B cell (primary cell): ENCODE measurements around the gene DTL. TPM values are rescaled to one million over a fixed set of nuclear protein-coding genes. Genes with fewer than 3 reads are reported as not detected.

Experiments used
- ATAC-seq: fragments of 200-7000 bp; cut with Tn5 transposase; one replicate; pipeline ENCODE4 v1.10.0; 2021; ENCODE audit warnings: low read depth, mild to moderate bottlenecking, moderate number of reproducible peaks, moderate library complexity
- CTCF ChIA-PET: fragments of 350-600 bp; sonication (Branson Sonifier 250); formaldehyde crosslinking; loops from one replicate; lab custom pipeline; 2021; ENCODE audit warnings: antibody characterized with exemption, inconsistent platforms; lab: Charles Lee
- POLR2A ChIA-PET: fragments of 350-600 bp; sonication (Branson Sonifier 250); formaldehyde crosslinking; loops from one replicate; lab custom pipeline; 2021; ENCODE audit warnings: antibody characterized with exemption; lab: Charles Lee
- DNase-seq: peaks from one replicate; pipeline ENCODE4 v3.0.0; 2013
- H2AFZ ChIP-seq: 2 replicates; pipeline ENCODE4 v1.6.1; 2012; ENCODE audit warnings: mild to moderate bottlenecking, low read depth, low read length; ENCODE audit not compliant: insufficient read depth, poor library complexity, severe bottlenecking
- H3K27ac ChIP-seq, 2 donors: 1 replicate in 1 of 2; 2 replicates in 1 of 2; pipeline ENCODE4 v1.5.1; 2012 to 2013; ENCODE audit warnings: low read length in 2 of 2, mild to moderate bottlenecking in 2 of 2, moderate library complexity in 1 of 2
- H3K27me3 ChIP-seq, 4 experiments: fragments of 200-600 bp in 1 of 4; sonication (generic) in 1 of 4; replicated peaks in 1 of 4; 1 replicate in 2 of 4; 2 replicates in 2 of 4; pipeline versions ENCODE4 v1.6.1 to v1.7.0; 2013 to 2016; ENCODE audit warnings: low read length in 3 of 4, mild to moderate bottlenecking in 2 of 4, mixed read lengths in 1 of 4, moderate library complexity in 1 of 4; ENCODE audit not compliant: insufficient read depth in 4 of 4, control insufficient read depth in 3 of 4; ENCODE audit errors: control extremely low read depth in 1 of 4
- H3K36me3 ChIP-seq, 2 experiments: replicated peaks in 1 of 2; 1 replicate in 1 of 2; 2 replicates in 1 of 2; pipeline versions ENCODE4 v1.6.1 to v1.7.1; 2013; ENCODE audit warnings: low read length in 1 of 2; ENCODE audit not compliant: insufficient read depth in 2 of 2, control insufficient read depth in 1 of 2; ENCODE audit errors: control extremely low read depth in 1 of 2, extremely low read depth in 1 of 2
- H3K4me1 ChIP-seq, 2 donors: fragments of 200-600 bp in 1 of 2; sonication (generic) in 1 of 2; 1 replicate in 1 of 2; 2 replicates in 1 of 2; pipeline versions ENCODE4 v1.5.1 to v1.6.1; 2013 to 2017; ENCODE audit warnings: low read length in 2 of 2; ENCODE audit not compliant: control insufficient read depth in 2 of 2, insufficient read depth in 2 of 2
- H3K4me2 ChIP-seq: replicated peaks from 2 replicates; pipeline ENCODE3; 2012; ENCODE audit warnings: mild to moderate bottlenecking, low read depth, low read length; ENCODE audit not compliant: poor library complexity, severe bottlenecking
- H3K4me3 ChIP-seq, 5 experiments: fragments of 200-600 bp in 1 of 5; sonication (generic) in 1 of 5; 1 replicate in 3 of 5; 2 replicates in 2 of 5; pipeline versions ENCODE4 v1.5.1 to v1.7.0; 2011 to 2016; ENCODE audit warnings: low read length in 4 of 5, mild to moderate bottlenecking in 4 of 5, low read depth in 2 of 5, control low read depth in 1 of 5, moderate library complexity in 1 of 5; ENCODE audit not compliant: insufficient read depth in 1 of 5; ENCODE audit errors: control extremely low read depth in 1 of 5, extremely low read depth in 1 of 5
- H3K79me2 ChIP-seq: fragments of 200-600 bp; sonication (generic); one replicate; pipeline ENCODE4 v1.6.0; 2016; ENCODE audit warnings: low read length; ENCODE audit not compliant: control insufficient read depth, insufficient read depth
- H3K9ac ChIP-seq: fragments of 200-600 bp; sonication (generic); 2 replicates; pipeline ENCODE4 v1.6.1; 2017; ENCODE audit warnings: mild to moderate bottlenecking, low read length, moderate library complexity
- H3K9me3 ChIP-seq, 3 donors: one replicate each; pipeline versions ENCODE4 v1.6.1 to v1.7.1; 2013; ENCODE audit warnings: low read length in 2 of 3; ENCODE audit not compliant: control insufficient read depth in 2 of 3, insufficient read depth in 1 of 3; ENCODE audit errors: control extremely low read depth in 1 of 3
- H4K20me1 ChIP-seq: 2 replicates; pipeline ENCODE4 v1.6.0; 2012; ENCODE audit warnings: mild to moderate bottlenecking, low read length; ENCODE audit not compliant: insufficient read depth, control insufficient read depth, poor library complexity, severe bottlenecking
- H3K27ac Mint-ChIP-seq: one replicate; pipeline ENCODE4 v1.8.0; 2021; ENCODE audit warnings: mixed read lengths
- H3K27me3 Mint-ChIP-seq: one replicate; pipeline ENCODE4 v1.8.0; 2021; ENCODE audit warnings: mixed read lengths
- H3K4me1 Mint-ChIP-seq: one replicate; pipeline ENCODE4 v1.8.0; 2021; ENCODE audit warnings: mixed read lengths
- H3K4me3 Mint-ChIP-seq: one replicate; pipeline ENCODE4 v1.8.0; 2021; ENCODE audit warnings: mixed read lengths
- H3K9me3 Mint-ChIP-seq: one replicate; pipeline ENCODE4 v1.8.0; 2022; ENCODE audit warnings: mixed read lengths; ENCODE audit not compliant: insufficient read depth
- EZH2 ChIP-seq: IDR thresholded peaks from 2 replicates; pipeline ENCODE4 v1.6.1; 2012; ENCODE audit warnings: borderline replicate concordance, low read depth, mild to moderate bottlenecking, moderate library complexity, low read length; ENCODE audit not compliant: insufficient read depth, poor library complexity, severe bottlenecking
- WGBS: methylation state at CpG from one replicate; pipeline ENCODE4 v1.1.5; 2013; ENCODE audit warnings: missing lambda C conversion rate; ENCODE audit not compliant: insufficient coverage; 5-methylcytosine and 5-hydroxymethylcytosine counted together
- intact Hi-C: fragments of 100-400 bp; cut with micrococcal nuclease; formaldehyde crosslinking; loops from one replicate; pipeline ENCODE4 v1.10.0; 2022
- polyA plus RNA-seq: library from polyadenylated mRNA; depleted of rRNA; stranded (reverse); fragments of >200 nt; gene quantifications from 2 replicates; pipeline ENCODE4 v1.2.3, GENCODE V29; 2012
- total RNA-seq, 2 donors: library from RNA; stranded (reverse); fragments of 120-200 nt in 1 of 2; gene quantifications; 1 replicate in 1 of 2; 2 replicates in 1 of 2; pipeline versions ENCODE4 v1.2.3 to v1.2.4, GENCODE V29; 2013 to 2022
- TF ChIP-seq, protein P1 (sequence below): fragments of 200-600 bp; IDR thresholded peaks from one replicate; pipeline ENCODE4 v1.8.0; 2022; ENCODE audit warnings: antibody characterized with exemption, mild to moderate bottlenecking

The DTL gene
- total and polyA plus RNA-seq, 2 donors (not counting 1 experiment from before 2014, with no cell fraction given), result 0.37 to 0.39 TPM

GRCh38 chr1:212040629-212041412 is 5.3 kb downstream of the DTL start:
- no peak for DNase-seq
- H3K36me3 ChIP-seq, result no peaks in the 10 kb centered on the region
- no peak overlapping the region for H3K27ac Mint-ChIP-seq

DNA sequence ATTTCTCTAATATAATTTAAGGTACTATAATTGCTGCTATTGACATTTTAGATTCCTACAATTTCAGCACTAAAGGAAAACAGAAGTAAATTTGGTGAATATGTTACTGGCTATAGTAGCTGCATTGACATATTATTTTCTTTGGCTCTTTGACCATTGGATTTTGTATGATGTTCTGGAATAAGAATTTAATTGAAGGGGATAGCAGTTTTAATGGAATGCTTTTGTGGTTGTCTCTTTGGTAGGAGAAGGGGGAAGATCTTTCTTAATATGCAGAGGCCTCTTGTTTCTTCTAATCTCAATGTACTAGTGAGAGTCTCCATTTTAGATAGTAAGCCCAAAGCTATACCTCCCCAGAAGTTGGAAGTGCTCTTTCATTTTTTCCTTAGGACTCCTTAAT is 6.9 kb downstream of the DTL start:
- Histone ChIP-seq H4K20me1 (no peaks in the 10 kb centered on the region), H3K36me3 (no peaks in the 10 kb centered on the region), H3K4me3 (no peak overlapping the region), H3K9ac (no peak overlapping the region), H3K27ac (no peak overlapping the region), H3K27me3 (no peaks in the 10 kb centered on the region), H3K9me3 (no peaks in the 10 kb centered on the region), H3K79me2 (peaks cover 11% of the 10 kb centered on the region), H3K4me2 (no peak overlapping the region), H3K4me1 (peaks cover 0 to 3% of the 10 kb centered on the region in 2 donors), H2AFZ (no peak overlapping the region)
- no peaks in the 10 kb centered on the region for H3K9me3 Mint-ChIP-seq
- ATAC-seq, result no peak
- CTCF ChIA-PET, result interaction anchor here (1.4 kb wide), 1 partner anchor 28 kb away, joined by 3 read pairs; no protein-coding TSS in a partner anchor
- DNase-seq, result no peak
- TF ChIP-seq, protein P1, sequence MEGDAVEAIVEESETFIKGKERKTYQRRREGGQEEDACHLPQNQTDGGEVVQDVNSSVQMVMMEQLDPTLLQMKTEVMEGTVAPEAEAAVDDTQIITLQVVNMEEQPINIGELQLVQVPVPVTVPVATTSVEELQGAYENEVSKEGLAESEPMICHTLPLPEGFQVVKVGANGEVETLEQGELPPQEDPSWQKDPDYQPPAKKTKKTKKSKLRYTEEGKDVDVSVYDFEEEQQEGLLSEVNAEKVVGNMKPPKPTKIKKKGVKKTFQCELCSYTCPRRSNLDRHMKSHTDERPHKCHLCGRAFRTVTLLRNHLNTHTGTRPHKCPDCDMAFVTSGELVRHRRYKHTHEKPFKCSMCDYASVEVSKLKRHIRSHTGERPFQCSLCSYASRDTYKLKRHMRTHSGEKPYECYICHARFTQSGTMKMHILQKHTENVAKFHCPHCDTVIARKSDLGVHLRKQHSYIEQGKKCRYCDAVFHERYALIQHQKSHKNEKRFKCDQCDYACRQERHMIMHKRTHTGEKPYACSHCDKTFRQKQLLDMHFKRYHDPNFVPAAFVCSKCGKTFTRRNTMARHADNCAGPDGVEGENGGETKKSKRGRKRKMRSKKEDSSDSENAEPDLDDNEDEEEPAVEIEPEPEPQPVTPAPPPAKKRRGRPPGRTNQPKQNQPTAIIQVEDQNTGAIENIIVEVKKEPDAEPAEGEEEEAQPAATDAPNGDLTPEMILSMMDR, result no peak
- no peak for TF ChIP-seq EZH2
- H3K4me3 Mint-ChIP-seq, result no peak overlapping the region
- H3K27ac Mint-ChIP-seq, result no peak overlapping the region
- POLR2A ChIA-PET, result no interaction called here
- no peaks in the 10 kb centered on the region for H3K27me3 Mint-ChIP-seq
- intact Hi-C loops, result no loop called here
- H3K4me1 Mint-ChIP-seq, result peaks cover 6% of the 10 kb centered on the region

More at GRCh38 chr1:212040629-212041412, 5.3 kb downstream of the DTL start:
- WGBS, result 57% methylated on average over 3 of the region's 5 CpGs
- Histone ChIP-seq H3K9ac (no peak overlapping the region), H3K9me3 (no peaks in the 10 kb centered on the region), H3K27ac (no peak overlapping the region), H3K4me3 (peak overlapping the region in 1 of 5 experiments; percentile 18), H3K79me2 (peaks cover 11% of the 10 kb centered on the region), H3K4me1 (peaks cover 6 to 10% of the 10 kb centered on the region in 2 donors), H4K20me1 (no peaks in the 10 kb centered on the region), H2AFZ (peak overlapping the region; percentile 21), H3K4me2 (peak overlapping the region; percentile 5), H3K27me3 (no peaks in the 10 kb centered on the region)
- intact Hi-C loops, result no loop called here
- no peak for TF ChIP-seq EZH2
- TF ChIP-seq, protein P1, result no peak
- peaks cover 14% of the 10 kb centered on the region for H3K4me1 Mint-ChIP-seq
- peak overlapping the region; percentile 40 for H3K4me3 Mint-ChIP-seq
- no peak for ATAC-seq
- H3K27me3 Mint-ChIP-seq, result no peaks in the 10 kb centered on the region
- ChIA-PET POLR2A (no interaction called here), CTCF (interaction anchor here (1.0 kb wide), 1 partner anchor 415 kb away, joined by 4 read pairs; no protein-coding TSS in a partner anchor)
- H3K9me3 Mint-ChIP-seq, result no peaks in the 10 kb centered on the region
